ENCODE results near the gene PRDM2. TPM values are rescaled to one million over a fixed set of nuclear protein-coding genes. Genes with fewer than 3 reads are reported as not detected.
A peak's percentile ranks its signal among the peaks of the same experiment; 100 is the strongest.

PRDM2 gene
- total RNA-seq, 1 experiment from 2014 or later: 64.2 TPM

- peaks cover 5% of the 10 kb centered on the region for H3K9me3 ChIP-seq (ENCODE audit: low read depth, low read length, poor library complexity, severe bottlenecking)
- H3K4me3 ChIP-seq (ENCODE audit: low read depth, low read length, poor library complexity, severe bottlenecking): no peak overlapping the region
- DNase-seq (ENCODE audit: low spot score): no peak
- peaks cover 4% of the 10 kb centered on the region for H3K36me3 ChIP-seq (ENCODE audit: insufficient read depth, low read length, poor library complexity, severe bottlenecking)
- intact Hi-C loops (cut with micrococcal nuclease; ENCODE audit: unreplicated experiment): no loop called here
- H3K27me3 ChIP-seq (replicated peaks; ENCODE audit: insufficient read depth, low read depth, low read length, poor library complexity): no peaks in the 10 kb centered on the region
- POLR2A ChIA-PET (ENCODE audit: low non-redundant PET): no interaction called here
- no peak for TF ChIP-seq CTCF (conservative IDR thresholded peaks at IDR 0.05; ENCODE audit: low read depth, low read length)
- TF ChIP-seq EZH2 (IDR thresholded peaks at IDR 0.05; ENCODE audit: borderline replicate concordance, low read depth, low read length, poor library complexity, severe bottlenecking): no peak
- no peak overlapping the region for H3K27ac ChIP-seq (ENCODE audit: low read depth, low read length, poor library complexity, severe bottlenecking)
- CTCF ChIA-PET: no interaction called here
- no TSS peak for BruUV-seq (replicated peaks)
- H3K4me1 ChIP-seq (ENCODE audit: insufficient read depth, low read length, poor library complexity, severe bottlenecking): no peaks in the 10 kb centered on the region
Observed at GRCh38 chr1:13836631-13837030, 136.6 kb downstream of the PRDM2 start.

- H3K36me3 ChIP-seq (ENCODE audit: insufficient read depth, low read length, poor library complexity, severe bottlenecking): peaks cover 4% of the 10 kb centered on the region
- TF ChIP-seq CTCF (conservative IDR thresholded peaks at IDR 0.05; ENCODE audit: low read depth, low read length) (no peak), EZH2 (IDR thresholded peaks at IDR 0.05; ENCODE audit: borderline replicate concordance, low read depth, low read length, poor library complexity, severe bottlenecking) (no peak)
- intact Hi-C loops (cut with micrococcal nuclease; ENCODE audit: unreplicated experiment): loop anchor here (1.0 kb wide), 1 partner anchor 118 kb away; no protein-coding TSS in a partner anchor
- no TSS peak for BruUV-seq (replicated peaks)
- peaks cover 5% of the 10 kb centered on the region for H3K9me3 ChIP-seq (ENCODE audit: low read depth, low read length, poor library complexity, severe bottlenecking)
- H3K4me3 ChIP-seq (ENCODE audit: low read depth, low read length, poor library complexity, severe bottlenecking): no peak overlapping the region
- no peaks in the 10 kb centered on the region for H3K27me3 ChIP-seq (replicated peaks; ENCODE audit: insufficient read depth, low read depth, low read length, poor library complexity)
- CTCF ChIA-PET: no interaction called here
- peak; percentile 82 for DNase-seq (ENCODE audit: low spot score)
- H3K27ac ChIP-seq (ENCODE audit: low read depth, low read length, poor library complexity, severe bottlenecking): peak overlapping the region; percentile 77
- POLR2A ChIA-PET (ENCODE audit: low non-redundant PET): no interaction called here
- no peaks in the 10 kb centered on the region for H3K4me1 ChIP-seq (ENCODE audit: insufficient read depth, low read length, poor library complexity, severe bottlenecking)
Observed at GRCh38 chr1:13838236-13838635, 138.2 kb downstream of the PRDM2 start.

- no peak overlapping the region for H3K4me3 ChIP-seq (ENCODE audit: low read depth, low read length, poor library complexity, severe bottlenecking)
- H3K36me3 ChIP-seq (ENCODE audit: insufficient read depth, low read length, poor library complexity, severe bottlenecking): no peaks in the 10 kb centered on the region
- no TSS peak for BruUV-seq (replicated peaks)
- peaks cover 5% of the 10 kb centered on the region for H3K9me3 ChIP-seq (ENCODE audit: low read depth, low read length, poor library complexity, severe bottlenecking)
- peak overlapping the region; percentile 10 for H3K27ac ChIP-seq (ENCODE audit: low read depth, low read length, poor library complexity, severe bottlenecking)
- ChIA-PET CTCF (no interaction called here), POLR2A (ENCODE audit: low non-redundant PET) (no interaction called here)
- TF ChIP-seq EZH2 (IDR thresholded peaks at IDR 0.05; ENCODE audit: borderline replicate concordance, low read depth, low read length, poor library complexity, severe bottlenecking): no peak
- TF ChIP-seq CTCF (conservative IDR thresholded peaks at IDR 0.05; ENCODE audit: low read depth, low read length): no peak
- H3K27me3 ChIP-seq (replicated peaks; ENCODE audit: insufficient read depth, low read depth, low read length, poor library complexity): no peaks in the 10 kb centered on the region
- intact Hi-C loops (cut with micrococcal nuclease; ENCODE audit: unreplicated experiment): no loop called here
- no peaks in the 10 kb centered on the region for H3K4me1 ChIP-seq (ENCODE audit: insufficient read depth, low read length, poor library complexity, severe bottlenecking)
- DNase-seq (ENCODE audit: low spot score): no peak
Observed at GRCh38 chr1:13842497-13842896, 142.5 kb downstream of the PRDM2 start.
